NCI-H748 (cell line): ENCODE results near the gene DDB1.
"Not testable (repeated sequence)": the region's sequence is repeated elsewhere in the genome, so short reads cannot be mapped to it uniquely, and the experiment has no call there.

ENCODE experiments used
- DNase-seq: peaks from one replicate; lab custom pipeline; 2025; ENCODE audit not compliant: unreplicated experiment; lab: John Stamatoyannopoulos, UW

DDB1 gene

GRCh38 chr11:61273178-61274078, 59.5 kb downstream of the DDB1 start:
- DNase-seq, result no peak

GRCh38 chr11:61272731-61273130, 60.2 kb downstream of the DDB1 start:
- DNase-seq, result no peak

GRCh38 chr11:61270354-61271076, 62.4 kb downstream of the DDB1 start:
- DNase-seq, result no peak

GRCh38 chr11:61268588-61269250, 64.2 kb downstream of the DDB1 start:
- DNase-seq, result no peak

GRCh38 chr11:61267437-61267841, 65.5 kb downstream of the DDB1 start:
- no peak for DNase-seq

GRCh38 chr11:61266602-61267001, 66.3 kb downstream of the DDB1 start:
- DNase-seq, result no peak

- no peak for DNase-seq
These were observed 67.5 kb downstream of the DDB1 start for GRCh38 chr11:61265357-61265756.

GRCh38 chr11:61264795-61265194, 68.1 kb downstream of the DDB1 start:
- DNase-seq, result no peak

- DNase-seq, result no peak
These were observed 68.5 kb downstream of the DDB1 start for GRCh38 chr11:61264371-61264770.

- DNase-seq, result no peak
These were observed 73.5 kb downstream of the DDB1 start for GRCh38 chr11:61259363-61259762.

GRCh38 chr11:61258546-61258945, 74.4 kb downstream of the DDB1 start:
- no peak for DNase-seq

- no peak for DNase-seq
These were observed 76.0 kb downstream of the DDB1 start for GRCh38 chr11:61256710-61257482.

- peak; percentile 46 for DNase-seq
These were observed 78.4 kb downstream of the DDB1 start for GRCh38 chr11:61254403-61255025.

- DNase-seq, result not testable (repeated sequence)
These were observed 80.6 kb downstream of the DDB1 start for GRCh38 chr11:61252332-61252731.

GRCh38 chr11:61250796-61251765, 81.8 kb downstream of the DDB1 start:
- not testable (repeated sequence) for DNase-seq
